PFSK-1 (cell line): Measurements from ENCODE around the gene CTTNBP2NL.

Experiments used
- FOXP2 ChIP-seq: optimal IDR thresholded peaks from 2 replicates; pipeline ENCODE3; 2011; ENCODE audit warnings: borderline replicate concordance, control low read depth, inconsistent platforms; ENCODE audit not compliant: insufficient read depth; ENCODE audit errors: extremely low read length, extremely low read depth
- POLR2AphosphoS5 ChIP-seq: IDR thresholded peaks from 2 replicates; pipeline ENCODE4 v1.6.1; 2012; ENCODE audit warnings: low read depth, mild to moderate bottlenecking, control low read depth, low read length, moderate library complexity
- REST ChIP-seq, 2 experiments: IDR thresholded peaks; 2 replicates each; pipeline versions ENCODE4 v1.6.1 to v1.8.0; 2011 to 2012; ENCODE audit warnings: low read depth in 2 of 2, low read length in 2 of 2, control low read depth in 1 of 2, inconsistent platforms in 1 of 2, mild to moderate bottlenecking in 1 of 2, moderate library complexity in 1 of 2; ENCODE audit not compliant: insufficient read depth in 1 of 2
- SIN3A ChIP-seq: IDR thresholded peaks from 2 replicates; pipeline ENCODE4 v1.6.1; 2012; ENCODE audit warnings: mild to moderate bottlenecking, low read length, moderate library complexity, borderline replicate concordance; ENCODE audit not compliant: insufficient read depth
- TAF1 ChIP-seq: IDR thresholded peaks from 2 replicates; pipeline ENCODE4 v1.6.1; 2012; ENCODE audit warnings: low read length, control low read depth, borderline replicate concordance; ENCODE audit not compliant: insufficient read depth

- TF ChIP-seq SIN3A (no peak), POLR2AphosphoS5 (no peak), REST (IDR thresholded peaks at IDR 0.05; ENCODE audit: insufficient read depth in 1 of 2, low read depth in 2 of 2, low read length in 2 of 2) (no peak), TAF1 (no peak), FOXP2 (no peak)
Observed at GRCh38 chr1:112370996-112371395, 25.0 kb upstream of the CTTNBP2NL start.
